ENCODE results near the gene SP3. TPM values are rescaled to one million over a fixed set of nuclear protein-coding genes. Genes with fewer than 3 reads are reported as not detected.

Gene SP3
- total RNA-seq, 1 experiment from 2014 or later = 80.2 TPM

- Histone ChIP-seq H3K27me3 (ENCODE audit: control insufficient read depth, insufficient read depth, low read length) (no peaks in the 10 kb centered on the region), H3K4me1 (ENCODE audit: control insufficient read depth, insufficient read depth, low read length) (peaks cover 9% of the 10 kb centered on the region), H3K27ac (ENCODE audit: low read length) (no peak overlapping the region), H3K4me3 (ENCODE audit: low read depth in 2 of 2, low read length in 2 of 2) (no peak overlapping the region), H3K36me3 (ENCODE audit: control insufficient read depth, insufficient read depth, low read length) (peaks cover under 1% of the 10 kb centered on the region; the same call in 1 of the 2 replicates), H3K9me3 (ENCODE audit: control insufficient read depth, insufficient read depth, low read depth, low read length) (no peaks in the 10 kb centered on the region)
- ATAC-seq = no peak
- no TSS peak for BruUV-seq (replicated peaks)
- no peak for TF ChIP-seq POLR2AphosphoS5 (IDR thresholded peaks at IDR 0.05; ENCODE audit: low read depth, low read length)
- TF ChIP-seq TCF7L2 (IDR thresholded peaks at IDR 0.05; ENCODE audit: low read depth, low read length) = no peak
- no peak for TF ChIP-seq CTCF (IDR thresholded peaks at IDR 0.05)
- no peak for TF ChIP-seq SIN3A (IDR thresholded peaks at IDR 0.05; ENCODE audit: borderline replicate concordance, insufficient read depth, low read depth, low read length)
- no peak for TF ChIP-seq REST (IDR thresholded peaks at IDR 0.05; ENCODE audit: insufficient read depth in 1 of 2, low read depth in 2 of 2, low read length in 1 of 2)
- intact Hi-C loops (cut with micrococcal nuclease; ENCODE audit: unreplicated experiment) (no loop called here), in situ Hi-C loops (cut with HindIII; ENCODE audit: low pct_unique_long_range_greater_than_20kb, low sequenced_read_pairs) (no loop called here)
- DNase-seq (ENCODE audit: low read depth, low spot score) = no peak
- CTCF ChIA-PET = no interaction called here
- POLR2A ChIA-PET = no interaction called here
Measured at GRCh38 chr2:173969886-173970285, 4.7 kb upstream of the SP3 start.

GRCh38 chr2:173968551-173968950, 3.4 kb upstream of the SP3 start:
- Histone ChIP-seq H3K27ac (ENCODE audit: low read length) (no peak overlapping the region), H3K27me3 (ENCODE audit: control insufficient read depth, insufficient read depth, low read length) (no peaks in the 10 kb centered on the region), H3K36me3 (ENCODE audit: control insufficient read depth, insufficient read depth, low read length) (peaks cover 2% of the 10 kb centered on the region; the same call in 1 of the 2 replicates), H3K4me1 (ENCODE audit: control insufficient read depth, insufficient read depth, low read length) (peaks cover 9% of the 10 kb centered on the region), H3K9me3 (ENCODE audit: control insufficient read depth, insufficient read depth, low read depth, low read length) (no peaks in the 10 kb centered on the region), H3K4me3 (ENCODE audit: low read depth in 2 of 2, low read length in 2 of 2) (no peak overlapping the region)
- in situ Hi-C loops (cut with HindIII; ENCODE audit: low pct_unique_long_range_greater_than_20kb, low sequenced_read_pairs) (no loop called here), intact Hi-C loops (cut with micrococcal nuclease; ENCODE audit: unreplicated experiment) (no loop called here)
- POLR2A ChIA-PET = interaction anchor here (0.6 kb wide), 1 partner anchor 646 kb away, joined by 3 read pairs; no protein-coding TSS in a partner anchor
- CTCF ChIA-PET = no interaction called here
- ATAC-seq = no peak
- TF ChIP-seq TCF7L2 (IDR thresholded peaks at IDR 0.05; ENCODE audit: low read depth, low read length) = no peak
- no peak for TF ChIP-seq SIN3A (IDR thresholded peaks at IDR 0.05; ENCODE audit: borderline replicate concordance, insufficient read depth, low read depth, low read length)
- no peak for TF ChIP-seq REST (IDR thresholded peaks at IDR 0.05; ENCODE audit: insufficient read depth in 1 of 2, low read depth in 2 of 2, low read length in 1 of 2)
- TF ChIP-seq CTCF (IDR thresholded peaks at IDR 0.05) = no peak
- no peak for TF ChIP-seq POLR2AphosphoS5 (IDR thresholded peaks at IDR 0.05; ENCODE audit: low read depth, low read length)
- no TSS peak for BruUV-seq (replicated peaks)
- DNase-seq (ENCODE audit: low read depth, low spot score) = no peak

Measured in Panc1 (cell line).